Esophagus (tissue), 2 donors: ENCODE measurements around the gene TMEM120B. TPM values are rescaled to one million over a fixed set of nuclear protein-coding genes. Genes with fewer than 3 reads are reported as not detected.
"Not testable (repeated sequence)": the region's sequence is repeated elsewhere in the genome, so short reads cannot be mapped to it uniquely, and the experiment has no call there.

Source experiments
- H3K27ac ChIP-seq, 2 donors: one replicate each; pipeline ENCODE4 v1.5.1; 2013; ENCODE audit warnings: low read depth in 2 of 2, mild to moderate bottlenecking in 2 of 2, inconsistent platforms in 1 of 2, low read length in 1 of 2, moderate library complexity in 1 of 2
- H3K27me3 ChIP-seq, 2 donors: one replicate each; pipeline ENCODE4 v1.6.1; 2013; ENCODE audit warnings: low read length in 2 of 2, control low read depth in 1 of 2, mild to moderate bottlenecking in 1 of 2; ENCODE audit not compliant: insufficient read depth in 2 of 2, control insufficient read depth in 1 of 2
- H3K36me3 ChIP-seq, 2 donors: one replicate each; pipeline ENCODE4 v1.6.1; 2013; ENCODE audit warnings: low read length in 1 of 2; ENCODE audit not compliant: control insufficient read depth in 2 of 2, insufficient read depth in 2 of 2
- H3K4me1 ChIP-seq, 2 donors: one replicate each; pipeline ENCODE4 v1.6.1; 2013; ENCODE audit warnings: low read length in 1 of 2; ENCODE audit not compliant: control insufficient read depth in 2 of 2, insufficient read depth in 2 of 2
- H3K4me3 ChIP-seq, 2 donors: one replicate each; pipeline ENCODE4 v1.5.1; 2013; ENCODE audit warnings: low read length in 2 of 2, mild to moderate bottlenecking in 2 of 2, low read depth in 1 of 2, moderate library complexity in 1 of 2
- H3K9me3 ChIP-seq, 2 donors: one replicate each; pipeline ENCODE4 v1.6.1; 2013; ENCODE audit warnings: mild to moderate bottlenecking in 2 of 2, low read depth in 1 of 2, low read length in 1 of 2, moderate library complexity in 1 of 2; ENCODE audit not compliant: control insufficient read depth in 2 of 2, insufficient read depth in 1 of 2
- WGBS, 2 donors: extraction: QIAGEN DNeasy Blood & Tissue Kit; methylation state at CpG; one replicate each; pipeline ENCODE4 v1.1.7; 2013; 5-methylcytosine and 5-hydroxymethylcytosine counted together
- polyA plus RNA-seq, 2 donors: library from polyadenylated mRNA; stranded (reverse); fragments of 200-250 nt; gene quantifications; one replicate each; pipeline ENCODE4 v1.2.3, GENCODE V29; 2013
- donor health status: healthy with polysubstance abuse.
- donor health status: Bipolar disorder and iron deficiency.

TMEM120B gene
- polyA plus RNA-seq, 2 donors: 1.9 to 5.1 TPM

DNA sequence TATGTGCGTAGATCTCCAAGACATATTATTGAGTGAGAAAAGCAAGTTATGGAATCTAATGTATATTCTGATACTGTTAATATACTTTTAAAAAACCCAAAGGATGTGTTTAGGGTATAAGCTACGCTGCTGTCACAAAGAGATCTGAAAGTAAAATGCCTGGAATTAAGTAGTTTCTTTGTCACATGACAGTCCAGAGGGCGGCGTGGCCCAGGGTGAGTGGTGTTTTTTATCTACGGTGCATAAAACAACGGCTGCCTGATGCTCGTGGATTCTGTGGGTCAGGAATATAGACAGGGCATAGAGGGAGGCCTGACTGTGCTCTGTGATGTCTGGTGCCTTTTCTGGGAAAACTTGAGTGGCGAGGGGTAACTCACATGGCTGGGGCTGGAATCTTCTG, 21.3 kb downstream of the TMEM120B start:
- Histone ChIP-seq H3K4me3 (no peak overlapping the region), H3K27ac (no peak overlapping the region), H3K4me1 (no peaks in the 10 kb centered on the region), H3K9me3 (no peaks in the 10 kb centered on the region), H3K27me3 (no peaks in the 10 kb centered on the region), H3K36me3 (no peaks in the 10 kb centered on the region)
- 89 to 91% methylated on average over 8 of the region's 8 CpGs for WGBS, 2 donors

DNA sequence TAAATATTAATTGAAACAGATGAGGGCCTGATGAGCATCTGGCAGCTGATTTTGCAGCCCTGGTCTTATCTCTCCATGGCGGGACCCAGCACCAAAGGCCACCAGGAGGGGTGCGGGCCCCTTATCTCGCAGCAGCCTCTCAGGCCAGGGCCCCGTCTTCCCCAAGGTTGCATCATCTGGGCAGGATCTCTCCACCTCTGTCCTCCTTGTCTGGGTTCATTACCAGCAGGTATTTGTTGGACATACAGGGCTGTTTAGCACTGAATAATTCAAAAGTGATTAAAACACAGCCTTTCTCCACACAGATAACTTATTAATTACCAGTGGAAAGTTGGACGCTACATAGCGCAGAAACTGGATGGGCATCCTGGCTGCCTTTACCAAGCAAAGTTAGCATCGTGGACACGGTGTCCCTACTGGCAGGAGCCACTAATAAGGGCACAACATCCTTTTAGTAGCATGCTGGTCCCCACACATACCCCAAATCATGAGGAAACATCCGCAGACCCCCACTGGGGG, 25.8 kb downstream of the TMEM120B start:
- Histone ChIP-seq H3K4me3 (no peak overlapping the region), H3K4me1 (no peaks in the 10 kb centered on the region), H3K27ac (no peak overlapping the region), H3K9me3 (no peaks in the 10 kb centered on the region), H3K27me3 (no peaks in the 10 kb centered on the region), H3K36me3 (no peaks in the 10 kb centered on the region)
- WGBS, 2 donors: 90 to 94% methylated on average over 9 of the region's 9 CpGs

DNA sequence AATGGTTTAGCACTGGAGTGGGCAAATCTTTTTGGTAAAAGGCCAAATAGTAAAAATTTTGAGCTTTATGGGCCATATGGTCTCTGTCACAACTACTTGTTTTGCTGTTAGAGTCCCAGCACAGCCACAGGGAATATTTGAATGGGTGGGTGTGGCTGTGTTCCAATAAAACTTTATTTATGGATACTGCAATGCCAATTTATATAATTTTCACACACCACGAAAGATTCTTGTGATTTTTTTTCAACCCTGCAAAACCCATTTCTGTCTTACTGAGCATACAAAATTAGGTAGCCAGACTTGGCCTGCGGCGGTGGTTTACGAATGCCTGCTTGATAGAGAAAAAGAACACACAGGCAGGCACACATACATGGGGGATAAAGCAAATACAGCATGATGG, 28.3 kb downstream of the TMEM120B start:
- H3K27ac ChIP-seq: no peak overlapping the region
- H3K36me3 ChIP-seq: peaks cover 0 to 3% of the 10 kb centered on the region in 2 donors
- no peaks in the 10 kb centered on the region for H3K4me1 ChIP-seq
- H3K4me3 ChIP-seq: no peak overlapping the region
- 91 to 92% methylated on average over 4 of the region's 4 CpGs for WGBS, 2 donors
- H3K27me3 ChIP-seq: no peaks in the 10 kb centered on the region
- no peaks in the 10 kb centered on the region for H3K9me3 ChIP-seq

- Histone ChIP-seq H3K36me3 (peaks cover 0 to 3% of the 10 kb centered on the region in 2 donors), H3K4me1 (no peaks in the 10 kb centered on the region), H3K4me3 (no peak overlapping the region), H3K27me3 (no peaks in the 10 kb centered on the region), H3K27ac (no peak overlapping the region), H3K9me3 (no peaks in the 10 kb centered on the region)
- 90 to 94% methylated on average over 6 of the region's 6 CpGs for WGBS, 2 donors
Observed at GRCh38 chr12:121741743-121742142, 29.2 kb downstream of the TMEM120B start.

GRCh38 chr12:121745545-121745944, 33.0 kb downstream of the TMEM120B start:
- H3K27me3 ChIP-seq, H3K4me3 ChIP-seq, H3K36me3 ChIP-seq, H3K4me1 ChIP-seq, H3K27ac ChIP-seq, H3K9me3 ChIP-seq: not testable (repeated sequence)
- WGBS, 2 donors: 97 to 100% methylated on average over 5 of the region's 5 CpGs

DNA sequence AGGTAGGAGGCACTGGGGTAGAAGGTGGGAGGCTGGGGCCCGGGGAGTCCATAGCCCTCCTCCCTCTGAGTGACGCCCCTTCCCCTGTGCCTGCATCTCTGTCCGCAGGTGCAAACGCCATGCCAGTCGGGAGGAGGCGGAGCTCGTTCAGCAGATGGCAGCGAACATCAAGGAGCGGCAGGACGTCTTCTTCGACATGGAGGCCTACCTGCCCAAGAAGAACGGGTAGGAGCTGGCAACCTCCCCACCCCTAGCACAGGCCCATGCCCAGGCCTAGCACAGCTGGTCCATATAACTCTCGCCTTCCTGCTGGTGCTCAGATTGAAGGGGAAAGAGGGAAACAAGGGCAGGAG, 35.6 kb downstream of the TMEM120B start:
- Histone ChIP-seq H3K4me1 (no peaks in the 10 kb centered on the region), H3K9me3 (no peaks in the 10 kb centered on the region), H3K36me3 (peaks cover 3 to 14% of the 10 kb centered on the region in 2 donors), H3K27me3 (no peaks in the 10 kb centered on the region), H3K27ac (no peak overlapping the region), H3K4me3 (no peak overlapping the region)
- WGBS, 2 donors: 69 to 72% methylated on average over 9 to 13 of the region's 13 CpGs

GRCh38 chr12:121748571-121749265, 36.2 kb downstream of the TMEM120B start:
- Histone ChIP-seq H3K9me3 (no peaks in the 10 kb centered on the region), H3K36me3 (peaks cover 3 to 14% of the 10 kb centered on the region in 2 donors), H3K4me1 (no peaks in the 10 kb centered on the region), H3K27ac (no peak overlapping the region), H3K4me3 (no peak overlapping the region), H3K27me3 (no peaks in the 10 kb centered on the region)
- WGBS, 2 donors: 55 to 56% methylated on average over 17 of the region's 17 CpGs

- peaks cover 1 to 14% of the 10 kb centered on the region in 2 donors for H3K36me3 ChIP-seq
- no peaks in the 10 kb centered on the region for H3K9me3 ChIP-seq
- no peak overlapping the region for H3K4me3 ChIP-seq
- no peaks in the 10 kb centered on the region for H3K27me3 ChIP-seq
- no peaks in the 10 kb centered on the region for H3K4me1 ChIP-seq
- 82 to 88% methylated on average over 10 of the region's 10 CpGs for WGBS, 2 donors
- H3K27ac ChIP-seq: no peak overlapping the region
Observed at GRCh38 chr12:121749267-121749666, 36.7 kb downstream of the TMEM120B start.

- peaks cover 0 to 14% of the 10 kb centered on the region in 2 donors for H3K36me3 ChIP-seq
- no peaks in the 10 kb centered on the region for H3K4me1 ChIP-seq
- no peaks in the 10 kb centered on the region for H3K27me3 ChIP-seq
- 0 to 33% methylated on average over 1 of the region's 1 CpG for WGBS, 2 donors
- H3K4me3 ChIP-seq: no peak overlapping the region
- H3K27ac ChIP-seq: peak overlapping the region in 1 of 2 donors; percentile 27
- H3K9me3 ChIP-seq: no peaks in the 10 kb centered on the region
Observed at GRCh38 chr12:121750507-121750955, 38.0 kb downstream of the TMEM120B start.

DNA sequence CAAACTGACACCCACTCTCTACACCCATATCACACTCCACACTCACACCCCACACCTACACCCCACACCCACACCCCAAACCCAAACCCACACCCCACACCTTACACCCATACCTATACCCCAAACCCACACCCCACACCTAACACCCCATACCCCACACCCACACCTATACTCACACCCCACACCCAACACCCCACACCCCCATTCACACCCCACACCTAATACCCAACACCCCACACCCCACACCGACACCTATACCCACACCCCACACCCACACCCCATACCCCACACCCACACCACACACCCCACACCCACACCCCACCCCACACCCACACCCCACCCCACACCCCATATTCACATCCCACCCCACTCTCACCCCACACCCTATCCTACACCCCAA, 38.5 kb downstream of the TMEM120B start:
- Histone ChIP-seq H3K9me3 (no peaks in the 10 kb centered on the region), H3K27ac (no peak overlapping the region), H3K27me3 (no peaks in the 10 kb centered on the region), H3K4me3 (no peak overlapping the region), H3K36me3 (peaks cover 3 to 14% of the 10 kb centered on the region in 2 donors), H3K4me1 (no peaks in the 10 kb centered on the region)
- WGBS, 2 donors: 96% methylated on average over 1 of the region's 1 CpG; no CpG with 5 or more reads in 1 of the 2 donors
